Erythroblast (primary cell): Measurements from ENCODE around the gene BRCA2.
"Not testable (repeated sequence)": the region's sequence is repeated elsewhere in the genome, so short reads cannot be mapped to it uniquely, and the experiment has no call there.

ENCODE experiments used
- DNase-seq, 2 experiments: peaks; one replicate each; lab custom pipeline; 2025; lab: John Stamatoyannopoulos, UW
- GATA1 ChIP-seq: IDR thresholded peaks from 2 replicates; pipeline ENCODE4 v1.6.1; 2011; ENCODE audit warnings: low read depth, mild to moderate bottlenecking, control low read depth, low read length, moderate library complexity
- POLR2A ChIP-seq: IDR thresholded peaks from 2 replicates; pipeline ENCODE4 v1.6.1; 2011; ENCODE audit warnings: mild to moderate bottlenecking, low read length

Gene BRCA2

DNA sequence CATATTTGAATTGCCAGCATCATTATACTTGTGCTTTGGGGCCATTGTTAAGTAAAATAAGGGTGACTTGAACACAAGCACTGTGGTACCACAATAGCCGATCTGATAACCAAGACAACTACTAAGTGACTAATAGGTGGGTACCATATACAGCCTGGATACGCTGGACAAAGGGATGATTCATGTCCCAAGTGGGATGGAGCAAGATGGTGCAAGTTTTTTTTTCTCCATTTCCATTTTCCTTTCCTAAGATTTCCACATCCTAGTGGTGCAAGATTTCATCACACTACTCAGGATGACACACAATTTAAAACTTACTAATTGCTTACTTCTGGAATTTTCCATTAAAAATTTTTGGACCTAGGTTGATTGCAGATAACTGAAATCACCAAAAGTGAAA lies 15.1 kb downstream of the BRCA2 start:
- no peak for TF ChIP-seq GATA1
- TF ChIP-seq POLR2A, result peak; percentile 3
- no peak for DNase-seq

DNA sequence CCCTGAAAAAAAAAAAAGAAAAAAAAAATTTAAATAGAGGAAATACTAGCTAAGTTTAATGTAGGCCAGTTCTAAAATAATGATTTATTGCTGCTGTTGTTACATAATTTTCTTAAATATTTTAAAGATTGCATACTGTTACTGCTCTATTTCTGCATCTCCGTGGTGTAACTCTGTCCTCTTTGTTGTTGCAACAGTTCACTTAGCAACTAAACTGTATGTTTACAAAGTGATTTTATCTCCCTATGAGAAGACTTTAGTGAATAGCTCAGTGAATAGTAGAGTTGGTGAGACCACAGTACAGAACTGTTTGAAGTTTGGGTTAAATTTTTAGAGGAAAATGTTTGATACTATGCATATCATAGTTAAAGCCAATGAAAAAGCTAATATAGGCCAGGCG lies 19.4 kb downstream of the BRCA2 start:
- DNase-seq, result no peak
- TF ChIP-seq GATA1, result no peak
- no peak for TF ChIP-seq POLR2A

DNA sequence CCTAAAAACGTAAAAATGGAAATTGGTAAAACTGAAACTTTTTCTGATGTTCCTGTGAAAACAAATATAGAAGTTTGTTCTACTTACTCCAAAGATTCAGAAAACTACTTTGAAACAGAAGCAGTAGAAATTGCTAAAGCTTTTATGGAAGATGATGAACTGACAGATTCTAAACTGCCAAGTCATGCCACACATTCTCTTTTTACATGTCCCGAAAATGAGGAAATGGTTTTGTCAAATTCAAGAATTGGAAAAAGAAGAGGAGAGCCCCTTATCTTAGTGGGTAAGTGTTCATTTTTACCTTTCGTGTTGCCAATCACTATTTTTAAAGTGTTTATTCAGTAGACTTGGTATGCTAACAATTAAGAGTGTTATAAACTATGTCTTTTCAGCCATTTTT lies 25.6 kb downstream of the BRCA2 start:
- no peak for TF ChIP-seq GATA1
- no peak for TF ChIP-seq POLR2A
- DNase-seq, result no peak

DNA sequence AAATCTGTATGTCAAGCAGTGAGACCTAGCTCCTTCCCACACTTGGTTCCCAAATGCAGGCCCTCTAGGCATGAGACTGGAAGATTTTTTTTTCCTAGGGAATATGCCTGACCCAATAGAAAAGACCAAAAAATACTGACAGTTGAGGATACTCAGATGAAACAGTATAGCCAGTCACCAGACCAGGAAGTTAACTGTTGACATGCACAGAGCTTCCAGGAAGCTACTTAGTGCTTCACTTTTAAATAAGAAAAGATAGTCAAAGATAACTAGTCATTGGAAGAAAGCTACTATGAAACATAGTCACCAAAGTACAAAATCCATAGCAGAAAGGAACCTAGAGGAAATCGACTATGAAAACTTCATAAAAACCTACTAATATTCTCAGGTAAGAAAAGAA lies 32.3 kb downstream of the BRCA2 start:
- DNase-seq, result no peak
- TF ChIP-seq POLR2A (no peak), GATA1 (no peak)

DNA sequence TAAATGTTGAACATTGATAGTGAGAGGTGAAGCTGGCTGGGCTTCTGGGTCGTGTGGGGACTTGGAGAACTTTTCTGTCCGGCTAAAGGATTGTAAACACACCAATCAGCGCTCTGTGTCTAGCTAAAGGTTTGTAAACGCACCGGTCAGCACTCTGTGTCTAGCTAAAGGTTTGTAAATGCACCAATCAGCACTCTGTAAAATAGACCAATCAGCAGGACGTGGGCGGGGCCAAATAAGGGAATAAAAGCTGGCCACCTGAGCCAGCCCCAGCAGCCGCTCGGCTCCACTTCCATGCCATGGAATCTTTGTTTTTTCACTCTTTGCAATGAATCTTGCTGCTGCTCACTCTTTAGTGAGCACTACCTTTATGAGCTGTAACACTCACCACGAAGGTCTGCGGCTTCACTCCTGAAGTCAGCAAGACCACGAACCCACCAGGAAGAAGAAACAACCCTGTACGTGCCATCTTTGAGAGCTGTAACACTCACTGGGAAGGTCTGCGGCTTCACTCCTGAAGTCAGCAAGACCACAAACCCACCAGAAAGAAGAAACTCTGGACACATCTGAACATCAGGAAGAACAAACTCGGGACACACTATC lies 35.6 kb downstream of the BRCA2 start:
- not testable (repeated sequence) for DNase-seq

DNA sequence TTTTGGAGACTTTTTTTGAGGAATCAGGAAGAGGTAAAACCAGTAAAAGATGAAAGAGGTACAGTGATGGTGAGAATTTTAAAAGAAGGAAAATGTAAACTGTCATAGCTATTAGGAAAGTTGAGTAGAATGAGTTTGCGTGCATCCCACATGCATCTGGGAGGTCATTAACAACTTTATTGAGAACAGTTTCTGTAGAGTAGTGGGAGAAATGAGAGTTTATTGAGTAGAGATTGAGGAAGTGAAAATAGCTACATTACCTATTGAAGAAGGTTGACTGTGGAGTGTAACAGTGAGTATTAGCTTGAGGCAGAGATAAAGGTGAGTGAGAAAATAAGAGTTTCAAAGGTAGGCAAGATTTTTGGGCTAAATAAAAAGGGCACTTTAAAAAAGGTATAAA lies 38.7 kb downstream of the BRCA2 start:
- DNase-seq, result no peak
- TF ChIP-seq POLR2A, result no peak
- no peak for TF ChIP-seq GATA1

DNA sequence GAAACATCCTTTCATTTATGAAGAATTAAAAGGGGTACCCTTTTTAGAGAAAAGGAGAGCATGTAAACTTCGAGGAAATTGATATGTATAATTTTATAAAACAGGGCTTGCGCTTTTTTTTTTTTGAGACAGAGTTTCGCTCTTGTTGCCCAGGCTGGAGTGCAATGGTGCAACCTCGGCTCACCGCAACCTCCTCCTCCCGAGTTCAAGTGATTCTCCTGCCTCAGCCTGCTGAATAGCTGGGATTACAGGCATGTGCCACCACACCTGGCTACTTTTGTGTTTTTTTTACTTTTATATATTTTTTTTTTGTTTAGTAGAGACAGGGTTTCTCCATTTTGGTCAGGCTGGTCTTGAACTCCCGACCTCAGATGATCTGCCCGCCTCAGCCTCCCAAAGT lies 40.6 kb downstream of the BRCA2 start:
- DNase-seq, result not testable (repeated sequence)

DNA sequence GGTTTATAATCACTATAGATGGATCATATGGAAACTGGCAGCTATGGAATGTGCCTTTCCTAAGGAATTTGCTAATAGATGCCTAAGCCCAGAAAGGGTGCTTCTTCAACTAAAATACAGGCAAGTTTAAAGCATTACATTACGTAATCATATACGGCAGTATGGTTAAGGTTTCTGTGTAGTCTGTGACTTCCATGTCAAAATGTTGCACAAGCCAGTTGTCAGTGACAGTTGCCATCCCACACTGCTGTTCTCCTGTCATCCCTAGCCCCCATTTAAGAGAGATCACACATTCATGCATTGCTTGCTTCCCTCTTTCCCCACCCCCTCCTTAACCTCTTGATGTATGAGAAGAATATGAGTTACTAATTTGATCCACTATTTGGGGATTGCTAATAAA lies 47.3 kb downstream of the BRCA2 start:
- TF ChIP-seq POLR2A (no peak), GATA1 (no peak)
- DNase-seq, result no peak

DNA sequence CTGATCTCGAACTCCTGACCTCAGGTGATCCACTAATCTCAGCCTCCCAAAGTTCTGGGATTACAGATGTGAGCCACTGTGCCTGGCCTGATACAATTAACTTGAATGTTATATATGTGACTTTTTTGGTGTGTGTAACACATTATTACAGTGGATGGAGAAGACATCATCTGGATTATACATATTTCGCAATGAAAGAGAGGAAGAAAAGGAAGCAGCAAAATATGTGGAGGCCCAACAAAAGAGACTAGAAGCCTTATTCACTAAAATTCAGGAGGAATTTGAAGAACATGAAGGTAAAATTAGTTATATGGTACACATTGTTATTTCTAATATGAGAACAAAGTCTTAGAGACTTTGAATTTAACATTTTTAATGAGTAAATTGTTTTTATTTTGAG lies 55.5 kb downstream of the BRCA2 start:
- DNase-seq, result no peak
- TF ChIP-seq GATA1, result no peak
- no peak for TF ChIP-seq POLR2A

DNA sequence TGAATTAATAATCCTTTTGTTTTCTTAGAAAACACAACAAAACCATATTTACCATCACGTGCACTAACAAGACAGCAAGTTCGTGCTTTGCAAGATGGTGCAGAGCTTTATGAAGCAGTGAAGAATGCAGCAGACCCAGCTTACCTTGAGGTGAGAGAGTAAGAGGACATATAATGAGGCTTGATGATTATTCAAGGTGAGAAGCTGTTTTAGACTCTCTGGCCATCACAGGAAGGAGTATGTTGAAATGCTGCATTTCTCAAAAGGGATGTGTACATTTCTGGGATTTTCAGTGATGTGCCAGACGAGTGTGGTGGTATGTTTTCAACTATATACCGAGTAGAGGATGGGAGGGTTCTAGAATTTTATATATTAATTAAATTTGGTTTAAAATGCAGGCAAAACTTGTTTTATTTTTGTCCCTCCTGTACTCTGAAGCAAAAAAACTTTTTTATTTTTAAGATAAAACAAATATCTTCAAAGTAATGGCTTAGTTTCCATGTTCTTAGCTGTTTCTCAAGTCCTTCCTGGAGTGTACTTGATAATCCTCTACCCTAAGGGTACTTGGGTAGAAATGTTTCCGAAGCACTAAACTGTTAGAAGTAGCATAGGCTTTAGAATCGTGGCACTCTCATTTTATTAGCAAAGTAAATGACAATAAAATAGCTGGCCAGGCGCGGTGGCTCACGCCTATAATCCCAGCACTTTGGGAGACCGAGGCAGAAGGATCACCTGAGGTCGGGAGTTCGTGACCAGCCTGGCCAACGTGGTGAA lies 61.5 kb downstream of the BRCA2 start:
- DNase-seq, result no peak
- TF ChIP-seq GATA1, result no peak
- no peak for TF ChIP-seq POLR2A

DNA sequence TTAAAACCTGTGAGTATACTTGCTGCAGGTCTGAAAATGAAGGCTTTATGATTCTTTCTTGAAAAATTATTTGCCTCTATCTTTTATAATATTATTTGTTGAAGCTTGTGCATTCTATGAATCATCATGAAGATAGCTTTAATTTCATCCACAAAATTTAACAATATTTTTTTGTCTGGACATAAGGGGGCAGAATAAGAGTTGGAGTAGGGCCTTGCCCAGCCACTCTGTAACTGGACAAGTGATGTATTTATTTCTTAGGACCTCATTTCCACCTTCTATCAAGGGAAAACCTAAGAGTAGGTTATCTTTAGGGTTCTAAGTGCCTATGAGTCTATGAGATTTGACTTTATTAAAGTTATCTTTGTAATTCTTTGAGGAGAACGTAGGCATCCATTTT lies 62.7 kb downstream of the BRCA2 start:
- TF ChIP-seq GATA1, result no peak
- TF ChIP-seq POLR2A, result no peak
- DNase-seq, result peak in 1 of 2 experiments; percentile 7

DNA sequence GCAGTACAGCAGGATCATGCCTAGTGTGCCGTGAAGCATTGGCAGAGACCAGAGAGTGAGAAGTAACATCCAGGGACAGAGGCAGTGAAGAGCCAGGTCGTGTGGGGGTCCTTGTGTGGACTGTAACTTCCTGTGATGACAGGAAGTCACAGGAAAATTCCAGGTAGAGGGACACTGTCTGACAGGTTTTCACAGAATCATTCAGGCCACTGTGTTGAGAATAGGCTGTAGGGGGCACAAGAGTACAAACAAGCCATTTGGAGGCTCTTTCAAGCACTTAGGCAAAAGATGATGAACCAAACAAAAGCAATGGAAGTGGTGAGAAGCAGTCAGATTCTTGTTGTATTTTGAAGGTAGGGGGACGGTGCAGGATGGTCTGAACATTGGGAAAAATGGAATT lies 66.2 kb downstream of the BRCA2 start:
- peak; percentile 44 to 59 for DNase-seq
- TF ChIP-seq POLR2A, result no peak
- TF ChIP-seq GATA1, result no peak

DNA sequence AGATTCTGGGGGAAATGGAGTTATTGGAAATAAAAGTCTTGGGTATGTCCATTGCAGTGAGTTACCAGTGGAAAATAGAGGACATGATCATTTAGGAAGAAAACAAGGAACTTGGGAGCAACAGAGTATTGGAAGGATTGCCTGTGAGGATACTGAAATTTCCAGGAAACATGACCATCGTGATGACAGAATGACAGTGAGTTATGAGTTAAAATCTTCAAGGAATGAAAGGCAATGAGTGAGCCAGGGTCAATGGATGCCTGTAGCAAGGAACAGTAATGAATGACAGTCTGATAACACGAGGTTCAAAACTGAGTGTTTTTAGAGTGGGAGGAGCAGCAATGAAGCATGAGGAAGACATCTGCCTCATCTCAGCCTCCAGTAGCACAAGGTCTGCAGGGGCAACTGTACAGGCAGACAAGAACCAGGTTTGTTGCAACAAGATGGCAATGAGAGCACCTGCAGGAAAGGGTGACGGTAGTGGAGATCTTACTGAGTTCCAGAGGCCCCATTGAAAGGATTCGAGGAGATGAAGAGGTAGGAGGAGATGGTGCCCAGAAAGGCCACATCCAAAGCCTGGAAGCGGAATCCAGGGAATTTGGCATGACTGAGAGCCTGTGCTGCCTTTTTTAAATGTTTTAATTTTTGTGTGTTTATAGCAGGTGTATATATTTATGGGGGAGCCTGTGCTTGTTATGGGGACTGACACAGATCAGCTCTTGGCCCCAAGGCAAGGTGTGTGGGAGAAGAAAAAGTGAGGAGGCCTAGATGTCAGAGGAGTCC lies 68.7 kb downstream of the BRCA2 start:
- no peak for TF ChIP-seq GATA1
- TF ChIP-seq POLR2A, result no peak
- no peak for DNase-seq

DNA sequence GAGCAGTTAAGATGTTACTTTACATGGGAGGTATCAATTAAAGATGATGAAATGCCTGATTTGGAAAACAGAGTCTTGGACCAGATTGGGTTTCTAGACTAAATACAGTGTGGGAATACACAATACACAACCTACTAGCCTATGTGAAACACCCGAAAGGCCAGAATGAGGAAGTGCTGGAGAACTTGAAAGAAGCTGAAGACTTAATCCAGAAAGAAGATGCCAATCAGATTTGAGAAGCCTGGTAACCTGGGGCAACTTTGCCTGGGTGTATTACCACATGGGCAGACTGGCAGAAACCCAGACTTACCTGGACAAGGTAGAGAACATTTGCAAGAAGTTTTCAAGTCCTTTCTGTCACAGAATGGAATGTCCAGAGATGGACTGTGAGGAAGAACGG lies 69.4 kb downstream of the BRCA2 start:
- no peak for TF ChIP-seq GATA1
- TF ChIP-seq POLR2A, result no peak
- DNase-seq, result no peak

DNA sequence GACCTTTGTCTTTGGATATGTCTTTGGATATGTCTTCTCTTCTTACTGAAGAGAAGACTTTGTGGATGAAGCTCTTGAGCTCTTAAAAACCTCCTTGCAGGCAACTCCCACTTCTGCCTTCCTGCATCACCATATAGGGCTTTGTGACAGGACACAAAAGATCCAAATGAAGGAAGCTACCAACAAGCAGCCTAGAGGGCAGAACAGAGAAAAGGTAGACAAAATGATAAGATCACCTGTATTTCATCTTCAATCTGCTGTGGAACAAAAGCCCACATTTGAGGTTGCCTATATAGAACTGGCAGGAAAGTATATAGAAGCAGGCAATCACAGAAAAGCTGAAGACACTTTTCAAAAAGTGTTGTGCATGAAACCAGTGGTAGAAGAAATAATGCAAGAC lies 70.1 kb downstream of the BRCA2 start:
- TF ChIP-seq GATA1 (no peak), POLR2A (no peak)
- no peak for DNase-seq
